ENCODE results near the gene FHIT.

DNA sequence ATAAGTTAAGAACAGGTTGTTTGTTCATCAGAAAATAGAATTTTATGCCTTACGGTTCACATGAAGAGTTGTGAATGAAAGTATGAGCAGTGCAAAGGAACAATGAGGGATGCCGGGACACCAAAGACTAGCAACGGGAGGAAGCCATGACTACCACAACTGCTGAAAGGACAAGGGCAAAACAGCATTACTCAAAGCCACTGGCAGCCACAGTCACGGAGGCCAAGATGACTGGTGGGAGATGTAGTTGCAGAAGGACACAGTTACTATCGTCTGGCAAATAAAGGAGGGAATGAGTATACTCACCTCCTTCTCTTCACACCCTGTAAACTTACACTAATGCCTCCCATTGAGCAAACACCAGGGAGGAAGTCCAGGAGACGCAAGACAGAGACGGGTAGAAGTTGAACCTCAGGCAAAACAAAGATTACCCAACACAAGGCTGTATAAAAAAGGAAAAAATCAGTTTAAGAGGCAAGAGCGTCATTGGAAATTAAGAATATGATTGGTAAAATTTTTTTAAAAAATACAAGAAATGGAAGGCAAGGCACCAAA is 675.5 kb downstream of the FHIT start:
- no peak for TF ChIP-seq RFX5 (IDR thresholded peaks at IDR 0.05; ENCODE audit: low read length)
- TF ChIP-seq GATA2 (CRISPR knock-in tag; IDR thresholded peaks at IDR 0.05): no peak
- no peak for TF ChIP-seq CHD2 (IDR thresholded peaks at IDR 0.05; ENCODE audit: low read length, partially characterized antibody)
- no peak for TF ChIP-seq EZH2phosphoT487 (IDR thresholded peaks at IDR 0.05; ENCODE audit: borderline replicate concordance, low read depth)
- no peak for TF ChIP-seq SMC3 (IDR thresholded peaks at IDR 0.05; ENCODE audit: low read depth, low read length)
- no peak for TF ChIP-seq TAF1 (IDR thresholded peaks at IDR 0.05; ENCODE audit: borderline replicate concordance, low read depth, low read length)
- TF ChIP-seq NRF1 (IDR thresholded peaks at IDR 0.05; ENCODE audit: low read depth, low read length): no peak
